Common myeloid progenitor, CD34-positive (primary cell): ENCODE measurements around the gene EEPD1.

Experiments used
- CTCF ChIA-PET: fragments of 350-600 bp; sonication (Branson Sonifier 250); formaldehyde crosslinking; loops from one replicate; lab custom pipeline; 2021; ENCODE audit warnings: antibody characterized with exemption; lab: Charles Lee
- POLR2A ChIA-PET: fragments of 350-600 bp; sonication (Branson Sonifier 250); formaldehyde crosslinking; loops from one replicate; lab custom pipeline; 2021; ENCODE audit warnings: antibody characterized with exemption; lab: Charles Lee
- DNase-seq, 3 donors: peaks; one replicate each; pipeline versions ENCODE4 v3.0.0 to v3.0.0-alpha.2; 2013
- H3K27ac ChIP-seq, 2 experiments: 1 replicate in 1 of 2; 2 replicates in 1 of 2; pipeline ENCODE4 v1.7.0; 2013; ENCODE audit warnings: inconsistent platforms in 2 of 2, low read length in 2 of 2, mild to moderate bottlenecking in 2 of 2, low read depth in 1 of 2, moderate library complexity in 1 of 2; ENCODE audit not compliant: severe bottlenecking in 2 of 2, insufficient read depth in 1 of 2, poor library complexity in 1 of 2
- H3K27me3 ChIP-seq, 5 experiments: replicated peaks in 2 of 5; 1 replicate in 3 of 5; 2 replicates in 2 of 5; pipeline versions ENCODE4 v1.6.1 to v1.7.0; 2013; ENCODE audit warnings: low read length in 4 of 5, mild to moderate bottlenecking in 2 of 5, moderate library complexity in 2 of 5, inconsistent platforms in 1 of 5; ENCODE audit not compliant: insufficient read depth in 5 of 5, control insufficient read depth in 4 of 5
- H3K36me3 ChIP-seq, 4 experiments: 1 replicate in 2 of 4; 2 replicates in 2 of 4; pipeline versions ENCODE4 v1.6.1 to v1.7.0; 2013; ENCODE audit warnings: low read length in 3 of 4, control low read depth in 1 of 4, mild to moderate bottlenecking in 1 of 4; ENCODE audit not compliant: control insufficient read depth in 4 of 4, insufficient read depth in 4 of 4
- H3K4me1 ChIP-seq, 4 experiments: 1 replicate in 3 of 4; 2 replicates in 1 of 4; pipeline versions ENCODE4 v1.6.1 to v1.7.1; 2013; ENCODE audit warnings: low read length in 3 of 4, mild to moderate bottlenecking in 3 of 4, control low read depth in 1 of 4, inconsistent platforms in 1 of 4, moderate library complexity in 1 of 4; ENCODE audit not compliant: control insufficient read depth in 4 of 4, insufficient read depth in 4 of 4; ENCODE audit errors: control extremely low read depth in 1 of 4
- H3K4me3 ChIP-seq, 7 experiments: 1 replicate in 4 of 7; 2 replicates in 3 of 7; pipeline versions ENCODE4 v1.5.1 to v1.7.0; 2013; ENCODE audit warnings: mild to moderate bottlenecking in 7 of 7, low read length in 6 of 7, moderate library complexity in 6 of 7, inconsistent platforms in 2 of 7, low read depth in 2 of 7, control low read depth in 1 of 7; ENCODE audit not compliant: insufficient read depth in 4 of 7, control insufficient read depth in 1 of 7; ENCODE audit errors: extremely low read depth in 1 of 7
- H3K9me3 ChIP-seq, 5 experiments: 1 replicate in 4 of 5; 2 replicates in 1 of 5; pipeline versions ENCODE4 v1.6.1 to v1.7.1; 2013; ENCODE audit warnings: low read length in 4 of 5, mild to moderate bottlenecking in 2 of 5, inconsistent platforms in 1 of 5, low read depth in 1 of 5, moderate library complexity in 1 of 5; ENCODE audit not compliant: control insufficient read depth in 4 of 5, insufficient read depth in 2 of 5; ENCODE audit errors: control extremely low read depth in 1 of 5
- WGBS: methylation state at CpG from one replicate; pipeline ENCODE4 v1.1.5; 2013; ENCODE audit not compliant: insufficient coverage; 5-methylcytosine and 5-hydroxymethylcytosine counted together

EEPD1 gene

DNA sequence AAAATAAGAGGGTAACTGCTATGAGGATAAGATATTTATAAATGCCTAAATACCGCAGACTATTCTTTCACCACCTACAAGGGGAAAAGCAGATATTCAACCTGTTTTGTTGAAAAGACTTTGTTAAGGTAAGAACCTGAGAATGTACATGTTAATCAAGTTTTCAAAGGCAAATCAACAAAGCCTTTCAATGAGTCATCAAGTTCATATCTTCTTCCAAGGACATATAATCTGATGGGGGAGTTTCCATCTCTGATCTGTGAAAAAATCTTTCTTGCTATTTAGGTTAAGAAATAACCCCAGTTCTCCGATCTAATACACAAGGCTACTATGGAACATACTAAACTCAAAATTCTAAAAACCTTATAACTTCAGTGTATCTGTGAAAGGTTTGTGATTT, 196.6 kb downstream of the EEPD1 start:
- no CpG with 5 or more reads among the region's 2 CpGs for WGBS
- Histone ChIP-seq H3K27ac (no peak overlapping the region), H3K9me3 (peaks cover 0 to 5% (median 0%) of the 10 kb centered on the region in 5 experiments), H3K27me3 (no peaks in the 10 kb centered on the region), H3K4me3 (no peak overlapping the region), H3K4me1 (peaks cover 0 to 4% (median 2%) of the 10 kb centered on the region in 4 experiments), H3K36me3 (no peaks in the 10 kb centered on the region)
- ChIA-PET POLR2A (no interaction called here), CTCF (no interaction called here)
- DNase-seq = no peak
